SW 1271 (cell line): ENCODE data around the gene FAM89B.
"Not testable (repeated sequence)": the region's sequence is repeated elsewhere in the genome, so short reads cannot be mapped to it uniquely, and the experiment has no call there.

Source experiments
- DNase-seq, 2 experiments: peaks; one replicate each; lab custom pipeline; 2025; lab: John Stamatoyannopoulos, UW

The FAM89B gene

DNA sequence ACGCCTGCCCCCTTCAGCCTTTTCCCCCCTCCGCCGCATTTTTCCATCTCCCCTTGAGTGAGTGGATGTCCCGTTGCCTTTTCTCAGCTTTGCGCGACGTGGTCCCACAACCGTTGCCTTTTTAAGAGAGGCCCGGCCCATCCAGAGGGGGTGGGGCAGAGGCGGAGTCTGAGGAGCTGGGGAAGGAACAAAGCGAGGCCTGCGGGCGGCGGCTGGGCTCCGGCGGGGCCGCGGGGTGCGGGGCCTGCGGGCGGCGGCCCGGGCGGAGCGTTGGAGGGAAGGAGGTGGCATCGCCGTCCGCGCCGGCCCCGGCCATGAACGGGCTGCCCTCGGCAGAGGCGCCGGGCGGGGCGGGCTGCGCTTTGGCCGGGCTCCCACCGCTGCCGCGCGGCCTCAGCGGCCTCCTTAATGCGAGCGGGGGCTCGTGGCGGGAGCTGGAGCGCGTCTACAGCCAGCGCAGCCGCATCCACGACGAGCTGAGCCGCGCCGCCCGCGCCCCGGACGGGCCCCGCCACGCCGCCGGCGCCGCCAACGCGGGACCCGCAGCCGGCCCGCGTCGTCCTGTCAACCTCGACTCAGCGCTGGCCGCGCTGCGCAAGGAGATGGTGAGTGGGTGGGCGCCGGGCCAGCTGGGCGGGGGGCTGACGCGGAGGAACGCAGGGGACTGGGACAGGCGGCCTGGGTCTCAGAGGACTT, at the start of gene FAM89B:
FAM89B (plus strand) TSS at position 183 of the 696 bp plus-strand sequence; CDS start at position 315, 132 bp downstream.
- peak; percentile 57 to 77 for DNase-seq

DNA sequence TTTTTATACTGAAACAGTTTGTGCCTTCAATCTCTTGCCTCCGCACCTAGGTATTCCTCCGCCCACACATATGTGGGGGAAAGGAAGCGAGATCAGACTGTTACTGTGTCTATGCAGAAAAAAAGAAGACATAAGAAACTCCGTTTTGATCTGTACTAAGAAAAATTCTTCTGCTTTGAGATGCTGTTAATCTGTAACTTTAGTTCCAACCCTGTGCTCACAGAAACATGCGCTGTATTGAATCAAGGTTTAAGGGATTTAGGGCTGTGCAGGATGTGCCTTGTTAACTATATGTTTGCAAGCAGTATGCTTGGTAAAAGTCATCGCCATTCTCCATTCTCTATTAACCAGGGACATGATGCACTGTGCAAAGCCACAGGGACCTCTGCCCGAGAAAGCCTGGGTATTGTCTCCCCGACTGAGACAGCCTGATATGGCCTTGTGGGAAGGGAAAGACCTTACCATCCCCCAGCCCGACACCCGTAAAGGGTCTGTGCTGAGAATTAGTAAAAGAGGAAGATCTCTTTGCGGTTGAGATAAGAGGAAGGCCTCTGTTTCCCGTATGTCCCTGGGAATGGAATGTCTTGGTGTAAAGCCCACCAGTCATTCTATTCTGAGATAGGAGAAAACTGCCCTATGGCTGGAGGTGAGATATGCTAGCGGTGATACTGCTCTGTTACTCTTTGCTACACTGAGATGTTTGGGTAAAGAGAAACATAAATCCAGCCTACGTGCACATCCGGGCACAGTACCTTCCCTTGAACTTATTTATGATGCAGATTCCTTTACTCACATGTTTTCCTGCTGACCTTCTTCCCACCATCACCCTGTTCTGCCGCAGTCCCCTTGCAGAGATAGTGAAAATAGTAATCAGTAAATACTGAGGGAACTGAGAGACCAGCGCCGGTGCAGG, 49.4 kb upstream of the FAM89B start:
- DNase-seq, result not testable (repeated sequence)

DNA sequence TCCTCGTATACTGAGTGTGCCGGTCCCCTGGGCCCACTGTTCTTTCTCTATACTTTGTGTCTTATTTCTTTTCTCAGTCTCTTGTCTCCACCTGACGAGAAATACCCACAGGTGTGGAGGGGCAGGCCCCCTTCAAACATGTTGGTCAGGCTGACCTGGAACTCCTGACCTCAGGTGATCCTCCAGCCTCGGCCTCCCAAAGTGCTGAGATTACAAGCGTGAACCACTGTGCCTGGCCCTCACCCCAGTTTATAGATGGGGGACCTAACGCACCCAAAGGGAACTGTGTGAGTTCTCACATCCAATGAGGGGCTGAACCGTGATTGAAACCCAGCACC, 48.7 kb upstream of the FAM89B start:
- DNase-seq, result not testable (repeated sequence)

DNA sequence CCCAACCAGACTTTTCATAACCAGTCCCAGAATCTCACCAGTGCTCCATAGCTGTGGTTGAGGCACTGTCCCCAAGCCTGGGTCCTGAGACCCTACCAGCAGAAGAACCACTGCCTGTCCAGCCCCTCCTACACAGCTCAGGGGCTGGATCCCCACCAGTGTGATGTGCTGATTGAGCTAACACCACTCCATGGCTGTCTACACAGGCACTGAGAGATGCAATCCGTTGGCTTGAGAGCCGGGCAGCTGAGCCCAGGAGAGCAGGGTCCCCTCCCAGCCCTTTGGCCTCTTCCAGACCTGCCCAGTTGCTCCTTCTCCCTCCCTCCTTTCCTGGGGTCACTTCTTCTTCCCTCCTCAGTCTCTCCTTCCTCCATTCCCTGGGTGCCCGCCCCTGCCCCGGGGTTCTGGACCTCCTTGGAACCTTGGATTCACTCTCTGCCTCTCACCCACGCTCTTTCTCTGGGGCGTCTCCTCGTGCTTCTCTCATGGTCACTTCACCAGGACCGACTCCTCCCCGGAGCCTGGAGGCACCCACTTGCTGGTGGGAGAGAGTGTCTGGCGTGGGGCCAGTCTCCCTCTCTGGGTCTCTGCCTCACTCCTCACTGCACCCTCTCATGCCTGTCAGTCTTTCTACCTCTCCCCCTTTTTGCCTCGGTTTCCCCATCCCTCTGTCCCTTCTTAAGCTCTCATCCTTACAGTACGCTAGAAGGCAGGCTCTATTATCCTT, 48.2 kb upstream of the FAM89B start:
- DNase-seq, result no peak

DNA sequence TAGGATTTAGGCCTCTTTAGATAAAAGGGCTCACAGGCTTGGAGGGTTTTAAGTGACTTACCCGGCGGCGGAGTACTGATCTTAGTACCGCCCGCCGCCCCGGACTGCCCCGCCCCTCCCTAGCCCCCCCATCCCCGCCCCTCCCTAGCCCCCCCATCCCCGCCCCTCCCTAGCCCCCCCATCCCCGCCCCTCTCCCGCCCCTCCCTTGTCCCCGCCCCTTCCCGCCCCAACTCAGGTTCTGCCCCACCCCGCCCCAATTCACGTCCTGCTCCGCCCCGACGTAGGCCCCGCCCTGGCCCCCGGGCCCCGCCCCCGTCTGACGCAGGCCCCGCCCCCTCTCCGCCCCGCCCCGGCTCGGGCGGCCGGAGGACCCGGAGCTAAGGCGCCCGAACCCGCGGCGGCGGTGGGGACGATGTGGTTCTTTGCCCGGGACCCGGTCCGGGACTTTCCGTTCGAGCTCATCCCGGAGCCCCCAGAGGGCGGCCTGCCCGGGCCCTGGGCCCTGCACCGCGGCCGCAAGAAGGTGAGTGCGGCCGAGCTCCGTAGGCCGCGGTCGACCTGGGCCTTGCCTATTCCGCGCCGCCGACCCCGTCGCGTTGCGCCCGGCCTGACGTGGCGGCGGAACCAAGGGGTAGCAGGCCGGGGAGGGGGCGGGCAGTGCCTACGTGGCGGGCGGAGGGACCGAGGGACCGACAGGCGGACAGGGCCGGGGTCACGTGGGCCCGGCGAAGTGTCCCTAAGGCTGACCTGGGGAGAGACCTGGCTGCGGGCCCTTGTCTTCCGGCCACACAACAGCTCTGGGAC, 47.4 kb upstream of the FAM89B start, which contains the start of gene SCYL1:
SCYL1 (plus strand) TSS at position 343 of the 805 bp plus-strand sequence; CDS start at position 414, 71 bp downstream.
- DNase-seq, result peak in 1 of 2 experiments; percentile 52

DNA sequence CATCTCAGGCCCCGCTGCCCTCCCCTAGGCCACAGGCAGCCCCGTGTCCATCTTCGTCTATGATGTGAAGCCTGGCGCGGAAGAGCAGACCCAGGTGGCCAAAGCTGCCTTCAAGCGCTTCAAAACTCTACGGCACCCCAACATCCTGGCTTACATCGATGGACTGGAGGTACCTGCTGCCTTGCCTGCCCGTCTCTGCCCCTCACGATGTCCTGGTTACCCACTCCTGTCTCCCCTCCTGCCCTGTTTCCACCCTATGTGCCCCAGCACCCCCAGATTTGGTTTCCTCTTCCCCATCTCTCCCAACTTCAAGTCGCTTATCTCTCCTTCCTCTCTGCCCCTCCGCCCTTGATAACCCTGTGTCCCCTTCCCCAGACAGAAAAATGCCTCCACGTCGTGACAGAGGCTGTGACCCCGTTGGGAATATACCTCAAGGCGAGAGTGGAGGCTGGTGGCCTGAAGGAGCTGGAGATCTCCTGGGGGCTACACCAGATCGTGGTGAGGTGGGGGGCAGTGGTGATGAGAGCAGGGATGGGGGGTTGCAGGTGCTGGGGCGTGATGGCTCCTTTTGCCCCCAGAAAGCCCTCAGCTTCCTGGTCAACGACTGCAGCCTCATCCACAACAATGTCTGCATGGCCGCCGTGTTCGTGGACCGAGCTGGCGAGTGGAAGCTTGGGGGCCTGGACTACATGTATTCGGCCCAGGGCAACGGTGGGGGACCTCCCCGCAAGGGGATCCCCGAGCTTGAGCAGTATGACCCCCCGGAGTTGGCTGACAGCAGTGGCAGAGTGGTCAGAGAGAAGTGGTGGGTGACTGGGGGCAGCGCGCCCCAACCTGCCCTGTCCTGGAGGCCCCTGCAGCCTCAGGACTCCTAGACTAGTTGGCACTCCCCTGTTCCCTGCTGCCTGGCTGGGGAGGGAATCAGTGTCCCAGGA, 46.5 kb upstream of the FAM89B start:
- DNase-seq, result no peak

DNA sequence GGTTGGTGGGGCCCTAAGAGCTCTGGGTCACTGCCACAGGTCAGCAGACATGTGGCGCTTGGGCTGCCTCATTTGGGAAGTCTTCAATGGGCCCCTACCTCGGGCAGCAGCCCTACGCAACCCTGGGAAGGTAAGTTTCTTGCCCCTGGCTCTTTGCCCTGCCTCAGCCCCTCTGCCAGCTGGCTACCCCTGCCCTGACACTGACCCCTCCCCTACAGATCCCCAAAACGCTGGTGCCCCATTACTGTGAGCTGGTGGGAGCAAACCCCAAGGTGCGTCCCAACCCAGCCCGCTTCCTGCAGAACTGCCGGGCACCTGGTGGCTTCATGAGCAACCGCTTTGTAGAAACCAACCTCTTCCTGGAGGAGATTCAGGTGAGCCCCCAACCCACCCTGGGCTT, 45.6 kb upstream of the FAM89B start:
- DNase-seq, result no peak

DNA sequence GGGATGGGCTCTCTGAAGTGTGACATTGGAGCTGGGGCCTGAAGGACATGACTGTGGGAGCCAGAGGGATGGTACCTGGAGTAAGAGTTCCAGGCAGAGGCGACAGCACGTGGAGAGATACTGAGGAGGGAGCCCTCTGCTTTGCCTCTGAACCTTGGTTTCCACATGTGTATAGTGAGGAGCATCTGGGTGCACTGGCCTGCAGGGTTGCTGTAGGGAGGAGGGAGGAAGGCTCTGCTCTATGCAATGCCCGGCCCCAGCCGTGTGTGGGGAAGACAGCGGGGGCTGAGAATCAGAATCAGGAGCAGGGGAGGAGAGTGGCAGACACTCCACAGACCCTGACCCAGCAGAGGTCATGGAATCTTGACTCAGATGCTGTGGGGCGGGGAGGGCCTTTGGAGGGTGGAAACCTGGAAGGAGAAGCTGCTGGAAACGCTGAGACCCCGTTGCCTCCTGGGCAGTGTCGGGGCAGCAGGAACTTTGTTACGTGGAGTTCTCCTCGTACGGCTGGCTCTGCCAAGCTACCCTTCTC, 43.5 kb upstream of the FAM89B start:
- DNase-seq, result no peak

DNA sequence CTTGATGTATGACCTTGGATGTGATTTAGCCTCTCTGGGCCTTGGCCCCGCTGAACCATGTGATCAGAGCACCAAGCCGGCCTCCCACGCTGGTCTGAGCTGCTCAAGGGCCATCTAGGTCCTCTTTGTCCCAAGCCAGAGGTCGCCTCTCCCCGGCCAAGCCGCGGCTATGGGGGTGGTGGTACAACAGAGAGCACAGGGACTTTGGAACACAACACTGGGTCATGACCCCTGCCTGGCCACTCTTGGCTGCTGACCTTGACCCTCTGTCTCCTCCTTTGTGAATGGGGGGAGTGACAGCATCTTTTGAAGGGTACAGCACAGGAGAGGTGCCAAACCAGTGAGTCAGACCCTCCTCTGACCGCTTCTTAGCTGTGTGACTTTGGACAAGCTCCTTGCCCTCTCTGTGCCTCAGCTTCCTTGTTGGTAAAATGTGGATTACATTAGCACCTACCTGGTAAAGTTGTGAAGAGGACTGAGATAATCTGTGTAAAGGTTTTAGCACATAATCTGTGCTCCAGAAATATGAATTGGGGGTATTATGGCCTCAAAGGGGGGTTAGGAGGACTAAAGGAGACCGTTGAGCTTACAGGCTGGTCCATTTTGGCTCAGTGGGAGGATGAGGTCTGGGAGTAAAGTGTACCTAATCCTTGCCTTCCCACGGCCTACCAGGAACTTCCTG, 42.7 kb upstream of the FAM89B start:
- DNase-seq, result no peak

DNA sequence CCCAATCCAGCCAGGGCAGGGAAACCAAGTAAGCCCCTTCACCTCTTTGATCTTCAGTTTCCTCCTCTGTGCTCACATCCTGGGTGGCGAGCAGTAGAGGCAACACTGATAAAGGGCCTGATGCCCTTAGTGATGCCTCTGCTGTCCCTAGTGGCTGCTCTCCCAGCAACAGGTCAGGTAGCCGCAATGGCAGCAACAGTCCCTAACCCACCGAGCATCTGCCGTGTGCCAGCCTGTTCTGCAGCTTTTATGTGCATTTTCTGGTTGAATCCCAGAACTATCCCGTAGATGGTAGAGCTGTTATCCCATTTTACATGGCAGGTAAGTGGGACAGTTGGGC, 42.2 kb upstream of the FAM89B start:
- peak in 1 of 2 experiments; percentile 16 for DNase-seq

DNA sequence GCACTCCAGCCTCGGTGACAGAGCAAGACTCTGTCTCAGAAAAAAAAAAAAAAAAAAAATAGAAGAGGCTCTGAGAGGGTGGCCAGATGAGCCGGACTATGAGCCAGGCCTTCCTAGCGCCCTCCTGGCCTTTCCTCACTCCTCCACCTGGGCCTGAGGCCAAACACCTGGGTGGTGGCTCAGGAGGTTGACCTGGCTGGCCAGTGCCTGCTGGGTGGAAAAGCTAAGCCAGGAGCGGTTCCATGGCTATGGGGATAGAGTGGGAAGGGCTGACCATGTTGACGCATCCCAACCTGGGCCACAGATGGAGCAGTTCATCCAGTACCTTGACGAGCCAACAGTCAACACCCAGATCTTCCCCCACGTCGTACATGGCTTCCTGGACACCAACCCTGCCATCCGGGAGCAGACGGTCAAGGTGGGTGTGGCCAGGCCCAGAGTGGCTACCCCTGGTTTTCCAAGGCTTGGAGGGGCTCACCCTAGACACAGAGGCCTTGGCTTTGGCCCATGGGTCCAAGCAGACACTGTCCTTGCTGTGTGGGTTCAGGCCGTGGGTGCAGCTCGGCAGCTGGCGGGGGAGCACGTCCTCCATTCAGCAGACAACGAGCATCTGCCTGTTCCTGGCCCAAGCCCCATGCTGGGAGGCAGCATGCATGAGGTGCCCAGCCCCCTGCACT, 39.8 kb upstream of the FAM89B start:
- DNase-seq, result no peak

DNA sequence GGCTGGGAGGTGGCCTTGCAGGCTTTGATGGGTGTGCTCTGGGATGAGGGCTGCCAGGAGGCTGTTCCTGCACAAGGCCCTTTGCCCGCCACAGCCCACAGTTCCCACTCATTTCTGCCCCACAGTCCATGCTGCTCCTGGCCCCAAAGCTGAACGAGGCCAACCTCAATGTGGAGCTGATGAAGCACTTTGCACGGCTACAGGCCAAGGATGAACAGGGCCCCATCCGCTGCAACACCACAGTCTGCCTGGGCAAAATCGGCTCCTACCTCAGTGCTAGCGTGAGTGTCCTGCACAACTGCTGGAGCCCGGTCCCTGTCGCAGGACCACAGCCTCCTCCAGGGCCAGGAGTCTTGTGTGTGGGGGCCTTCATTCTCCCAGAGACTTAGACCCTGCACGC, 37.2 kb upstream of the FAM89B start:
- DNase-seq, result no peak

DNA sequence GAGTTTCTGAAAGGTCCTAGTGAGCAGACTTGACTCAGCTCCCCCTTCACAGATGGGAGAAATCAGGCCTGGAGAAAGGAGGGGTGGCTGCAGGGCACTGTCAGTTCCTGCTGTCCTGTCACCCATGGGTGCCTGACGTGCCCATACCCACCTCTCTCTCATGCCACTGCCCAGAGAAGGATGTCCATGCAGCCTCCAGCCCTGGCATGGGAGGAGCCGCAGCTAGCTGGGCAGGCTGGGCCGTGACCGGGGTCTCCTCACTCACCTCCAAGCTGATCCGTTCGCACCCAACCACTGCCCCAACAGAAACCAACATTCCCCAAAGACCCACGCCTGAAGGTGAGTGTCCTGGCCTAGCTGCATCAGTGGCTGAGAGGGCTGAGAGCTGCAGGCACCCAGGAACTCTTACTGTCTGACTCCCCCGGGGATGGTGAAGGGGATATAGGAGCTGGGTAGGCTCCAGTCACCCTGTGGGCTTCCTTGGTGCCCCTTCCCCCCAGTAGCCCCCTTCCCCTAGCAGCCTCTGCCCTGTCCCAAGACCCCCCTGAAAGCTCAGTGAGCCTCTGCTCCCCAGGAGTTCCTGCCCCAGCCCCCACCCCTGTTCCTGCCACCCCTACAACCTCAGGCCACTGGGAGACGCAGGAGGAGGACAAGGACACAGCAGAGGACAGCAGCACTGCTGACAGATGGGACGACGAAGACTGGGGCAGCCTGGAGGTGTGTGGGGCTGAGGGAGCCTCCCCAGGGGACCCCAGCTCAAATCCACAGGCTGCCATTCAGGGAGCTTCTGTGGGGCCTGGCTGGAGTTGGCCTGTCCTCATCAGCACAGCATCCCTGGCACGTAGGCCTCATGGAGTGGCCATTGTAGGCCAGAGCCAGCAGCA, 35.7 kb upstream of the FAM89B start:
- no peak for DNase-seq

DNA sequence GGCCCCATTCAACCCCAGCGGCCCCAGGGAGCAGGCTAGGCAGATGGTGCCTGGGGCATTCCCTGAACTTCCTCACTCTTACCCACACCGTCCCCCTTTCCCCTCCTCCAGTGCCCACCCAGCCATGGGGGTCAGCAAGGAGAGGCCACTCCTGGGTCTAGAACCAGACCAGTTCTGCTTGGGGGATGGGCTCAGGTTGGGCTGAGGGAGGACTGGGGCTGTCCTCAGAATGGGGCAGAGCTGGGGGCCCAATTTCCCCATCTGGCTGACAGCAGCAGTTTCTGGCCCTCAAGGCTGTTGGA, 35.1 kb upstream of the FAM89B start:
- no peak for DNase-seq

DNA sequence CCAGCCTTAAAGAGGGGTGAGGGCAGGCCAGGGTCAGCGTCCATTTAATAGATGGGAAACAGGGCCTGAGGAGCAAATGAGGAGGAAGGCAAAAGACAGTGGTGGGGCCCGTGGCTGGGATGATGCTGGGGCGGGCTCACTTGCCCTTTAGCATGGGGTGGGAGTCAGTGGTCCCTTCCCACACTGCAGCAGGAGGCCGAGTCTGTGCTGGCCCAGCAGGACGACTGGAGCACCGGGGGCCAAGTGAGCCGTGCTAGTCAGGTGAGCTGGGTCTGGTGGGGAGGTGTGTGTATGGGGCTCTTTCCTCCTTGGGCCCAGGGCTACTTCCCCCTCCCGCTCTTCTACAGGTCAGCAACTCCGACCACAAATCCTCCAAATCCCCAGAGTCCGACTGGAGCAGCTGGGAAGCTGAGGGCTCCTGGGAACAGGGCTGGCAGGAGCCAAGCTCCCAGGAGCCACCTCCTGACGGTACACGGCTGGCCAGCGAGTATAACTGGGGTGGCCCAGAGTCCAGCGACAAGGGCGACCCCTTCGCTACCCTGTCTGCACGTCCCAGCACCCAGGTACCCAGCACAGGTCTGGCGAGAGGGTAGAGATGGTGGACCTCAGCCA, 34.6 kb upstream of the FAM89B start:
- no peak for DNase-seq

DNA sequence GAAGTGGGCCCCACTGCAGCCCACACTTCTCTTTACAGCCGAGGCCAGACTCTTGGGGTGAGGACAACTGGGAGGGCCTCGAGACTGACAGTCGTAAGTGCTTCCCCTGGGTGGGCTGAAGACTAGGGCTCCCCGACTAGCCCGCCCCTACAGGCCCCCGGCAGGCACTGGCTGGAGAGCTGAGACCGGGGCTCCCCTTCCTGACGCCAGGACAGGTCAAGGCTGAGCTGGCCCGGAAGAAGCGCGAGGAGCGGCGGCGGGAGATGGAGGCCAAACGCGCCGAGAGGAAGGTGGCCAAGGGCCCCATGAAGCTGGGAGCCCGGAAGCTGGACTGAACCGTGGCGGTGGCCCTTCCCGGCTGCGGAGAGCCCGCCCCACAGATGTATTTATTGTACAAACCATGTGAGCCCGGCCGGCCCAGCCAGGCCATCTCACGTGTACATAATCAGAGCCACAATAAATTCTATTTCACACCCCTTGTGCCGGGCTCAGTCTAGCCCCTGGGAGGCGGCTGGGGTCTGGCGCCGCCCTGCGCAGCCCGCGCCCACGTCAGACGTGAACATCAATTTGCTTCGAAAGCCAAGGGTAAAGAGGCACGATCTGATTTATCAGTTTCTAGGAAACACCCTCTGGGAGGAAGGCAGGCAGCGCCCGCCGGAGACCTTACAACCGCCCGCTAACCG, 34.0 kb upstream of the FAM89B start:
- DNase-seq, result no peak
